Stimulated activated CD8-positive, alpha-beta memory T cell treated with anti-CD3 and anti-CD28 coated beads, Interleukin-7, amount 100 ng/mL, for 48 hours (primary cell): ENCODE data around the gene DLK1.

Experiments used
- DNase-seq, 2 donors: peaks; one replicate each; pipeline ENCODE4 v3.0.0-alpha.2; 2020; ENCODE audit warnings: low read depth in 1 of 2; ENCODE audit errors: extremely low read depth in 1 of 2

Gene DLK1

GRCh38 chr14:100775831-100776591, 49.3 kb downstream of the DLK1 start:
- no peak for DNase-seq

GRCh38 chr14:100776681-100777365, 50.1 kb downstream of the DLK1 start:
- no peak for DNase-seq

GRCh38 chr14:100777366-100777817, 50.7 kb downstream of the DLK1 start:
- no peak for DNase-seq

GRCh38 chr14:100777818-100778525, 51.3 kb downstream of the DLK1 start:
- DNase-seq = no peak

GRCh38 chr14:100778526-100778882, 51.8 kb downstream of the DLK1 start:
- no peak for DNase-seq

- DNase-seq = no peak
Observed at GRCh38 chr14:100778951-100779690, 52.4 kb downstream of the DLK1 start.

GRCh38 chr14:100779691-100780080, 53.0 kb downstream of the DLK1 start:
- no peak for DNase-seq

- no peak for DNase-seq
Observed at GRCh38 chr14:100780246-100780645, 53.6 kb downstream of the DLK1 start.

GRCh38 chr14:100780646-100781355, 54.1 kb downstream of the DLK1 start:
- no peak for DNase-seq

GRCh38 chr14:100781952-100782351, 55.3 kb downstream of the DLK1 start:
- no peak for DNase-seq

- DNase-seq = no peak
Observed at GRCh38 chr14:100782516-100783320, 56.0 kb downstream of the DLK1 start.

- DNase-seq = no peak
Observed at GRCh38 chr14:100783630-100784370, 57.1 kb downstream of the DLK1 start.

- no peak for DNase-seq
Observed at GRCh38 chr14:100784523-100785337, 58.0 kb downstream of the DLK1 start.

GRCh38 chr14:100785338-100785615, 58.6 kb downstream of the DLK1 start:
- no peak for DNase-seq

GRCh38 chr14:100785626-100786025, 58.9 kb downstream of the DLK1 start:
- DNase-seq = no peak

- no peak for DNase-seq
Observed at GRCh38 chr14:100786131-100786530, 59.4 kb downstream of the DLK1 start.

- no peak for DNase-seq
Observed at GRCh38 chr14:100786576-100787219, 60.0 kb downstream of the DLK1 start.

- DNase-seq = no peak
Observed at GRCh38 chr14:100787659-100788058, 61.0 kb downstream of the DLK1 start.
